SK-N-SH treated with all-trans-retinoic acid at 6 μM for 48 hours (cell line): Measurements from ENCODE around the gene LRRIQ1.

Source experiments
- ATAC-seq: fragments of 200-7000 bp; cut with Tn5 transposase; 3 replicates; pipeline ENCODE4 v1.9.1; 2020; ENCODE audit warnings: mild to moderate bottlenecking, moderate library complexity
- ARNTL ChIP-seq: fragments of 450-650 bp; formaldehyde crosslinking; IDR thresholded peaks from 2 replicates; pipeline ENCODE4 v1.5.0; 2020; ENCODE audit warnings: low read depth, mild to moderate bottlenecking, moderate library complexity, borderline replicate concordance
- CREB5 ChIP-seq: fragments of 250-450 bp; sonication (Bioruptor Pico); IDR thresholded peaks from 2 replicates; pipeline ENCODE4 v1.5.1; 2020; ENCODE audit warnings: low read depth, mild to moderate bottlenecking, moderate library complexity
- CSDC2 ChIP-seq: fragments of 250-450 bp; sonication (Bioruptor Pico); IDR thresholded peaks from 2 replicates; pipeline ENCODE4 v1.5.0; 2020; ENCODE audit warnings: mild to moderate bottlenecking, moderate library complexity
- CSRNP3 ChIP-seq: fragments of 250-450 bp; sonication (Bioruptor Pico); IDR thresholded peaks from 2 replicates; pipeline ENCODE4 v1.5.1; 2021; ENCODE audit warnings: mild to moderate bottlenecking, moderate library complexity
- ESRRG ChIP-seq: fragments of 250-450 bp; sonication (Bioruptor Pico); IDR thresholded peaks from 2 replicates; pipeline ENCODE4 v1.6.1; 2021; ENCODE audit warnings: mild to moderate bottlenecking
- GLIS3 ChIP-seq: fragments of 250-450 bp; sonication (Bioruptor Pico); IDR thresholded peaks from 2 replicates; pipeline ENCODE4 v1.5.0; 2020; ENCODE audit warnings: mild to moderate bottlenecking, moderate library complexity
- ISL1 ChIP-seq: fragments of 250-450 bp; sonication (Bioruptor Pico); IDR thresholded peaks from 2 replicates; pipeline ENCODE4 v2.1.2; 2022; ENCODE audit warnings: mild to moderate bottlenecking, moderate library complexity
- OSR1 ChIP-seq: fragments of 250-450 bp; sonication (Bioruptor Pico); IDR thresholded peaks from 2 replicates; pipeline ENCODE4 v1.8.0; 2022; ENCODE audit warnings: moderate library complexity, mild to moderate bottlenecking, inconsistent platforms
- PATZ1 ChIP-seq: fragments of 250-450 bp; sonication (Bioruptor Pico); IDR thresholded peaks from 2 replicates; pipeline ENCODE4 v1.8.0; 2020; ENCODE audit warnings: mild to moderate bottlenecking, moderate library complexity, borderline replicate concordance
- POU6F1 ChIP-seq: fragments of 250-450 bp; sonication (Bioruptor Pico); IDR thresholded peaks from 2 replicates; pipeline ENCODE4 v1.8.0; 2021; ENCODE audit warnings: low read depth, mild to moderate bottlenecking, moderate library complexity, borderline replicate concordance
- PPARA ChIP-seq: fragments of 250-450 bp; sonication (Bioruptor Pico); IDR thresholded peaks from 2 replicates; pipeline ENCODE4 v1.5.0; 2020; ENCODE audit warnings: mild to moderate bottlenecking, borderline replicate concordance
- RARB ChIP-seq: fragments of 250-450 bp; sonication (Bioruptor Pico); IDR thresholded peaks from 2 replicates; pipeline ENCODE4 v1.8.0; 2021; ENCODE audit warnings: mild to moderate bottlenecking, moderate library complexity
- SNAI2 ChIP-seq: fragments of 250-450 bp; sonication (Bioruptor Pico); IDR thresholded peaks from 2 replicates; pipeline ENCODE4 v1.5.0; 2020; ENCODE audit warnings: mild to moderate bottlenecking, moderate library complexity
- TCF4 ChIP-seq: fragments of 250-450 bp; sonication (Bioruptor Pico); IDR thresholded peaks from 2 replicates; pipeline ENCODE4 v1.8.0; 2021; ENCODE audit warnings: mild to moderate bottlenecking, moderate library complexity, borderline replicate concordance
- TOX ChIP-seq: fragments of 250-450 bp; sonication (Bioruptor Pico); IDR thresholded peaks from 2 replicates; pipeline ENCODE4 v1.8.0; 2021; ENCODE audit warnings: mild to moderate bottlenecking, moderate library complexity, borderline replicate concordance
- TSHZ2 ChIP-seq: fragments of 250-450 bp; sonication (Bioruptor Pico); IDR thresholded peaks from 2 replicates; pipeline ENCODE4 v1.5.0; 2020; ENCODE audit warnings: mild to moderate bottlenecking, moderate library complexity
- ZC3H10 ChIP-seq: fragments of 250-450 bp; sonication (Bioruptor Pico); IDR thresholded peaks from 2 replicates; pipeline ENCODE4 v1.5.1; 2021; ENCODE audit warnings: mild to moderate bottlenecking, moderate library complexity
- ZFP3 ChIP-seq: fragments of 250-450 bp; sonication (Bioruptor Pico); IDR thresholded peaks from 2 replicates; pipeline ENCODE4 v1.5.0; 2020; ENCODE audit warnings: mild to moderate bottlenecking, moderate library complexity
- ZFP30 ChIP-seq: fragments of 450-650 bp; formaldehyde crosslinking; IDR thresholded peaks from 2 replicates; pipeline ENCODE4 v1.5.0; 2022; ENCODE audit warnings: mild to moderate bottlenecking, moderate library complexity
- ZNF565 ChIP-seq: fragments of 450-650 bp; formaldehyde crosslinking; conservative IDR thresholded peaks from 2 replicates; pipeline ENCODE4 v1.5.0; 2020; ENCODE audit warnings: low read depth, mild to moderate bottlenecking, moderate library complexity
- ZNF70 ChIP-seq: fragments of 450-650 bp; formaldehyde crosslinking; IDR thresholded peaks from 2 replicates; pipeline ENCODE4 v1.5.0; 2020; ENCODE audit warnings: mild to moderate bottlenecking, moderate library complexity
- ZNF8 ChIP-seq: fragments of 450-650 bp; formaldehyde crosslinking; IDR thresholded peaks from 2 replicates; pipeline ENCODE4 v1.5.0; 2020; ENCODE audit warnings: mild to moderate bottlenecking, moderate library complexity

The LRRIQ1 gene

GRCh38 chr12:85138833-85139232 lies 102.7 kb downstream of the LRRIQ1 start (continued):
- TF ChIP-seq PATZ1 (CRISPR knock-in tag): no peak
- no peak for TF ChIP-seq TOX

GRCh38 chr12:85147331-85147730 lies 111.2 kb downstream of the LRRIQ1 start:
- TF ChIP-seq ISL1 (CRISPR knock-in tag) (no peak), PPARA (CRISPR knock-in tag) (no peak), CSDC2 (CRISPR knock-in tag) (no peak), ZNF8 (CRISPR knock-in tag) (no peak), POU6F1 (no peak), TSHZ2 (CRISPR knock-in tag) (no peak), ARNTL (CRISPR knock-in tag) (no peak), ZFP30 (CRISPR knock-in tag) (no peak), PATZ1 (CRISPR knock-in tag) (no peak), ZNF70 (no peak), CSRNP3 (no peak), ZC3H10 (CRISPR knock-in tag) (no peak), RARB (CRISPR knock-in tag) (no peak), ZNF565 (no peak), GLIS3 (CRISPR knock-in tag) (no peak), ESRRG (CRISPR knock-in tag) (no peak), TCF4 (CRISPR knock-in tag) (no peak), ZFP3 (no peak), OSR1 (CRISPR knock-in tag) (no peak)
- no peak for ATAC-seq

- no peak for ATAC-seq
- TF ChIP-seq TOX (no peak), ZFP30 (CRISPR knock-in tag) (no peak), ZNF8 (CRISPR knock-in tag) (no peak), OSR1 (CRISPR knock-in tag) (no peak), GLIS3 (CRISPR knock-in tag) (no peak), ESRRG (CRISPR knock-in tag) (no peak), TSHZ2 (CRISPR knock-in tag) (no peak), CREB5 (CRISPR knock-in tag) (no peak), ZFP3 (no peak), CSDC2 (CRISPR knock-in tag) (no peak), PATZ1 (CRISPR knock-in tag) (no peak), ARNTL (CRISPR knock-in tag) (no peak), PPARA (CRISPR knock-in tag) (no peak), SNAI2 (CRISPR knock-in tag) (no peak)
Observed at GRCh38 chr12:85152311-85152729, 116.2 kb downstream of the LRRIQ1 start.
